H1 (cell line): Measurements from ENCODE around the gene CNDP2. TPM values are rescaled to one million over a fixed set of nuclear protein-coding genes. Genes with fewer than 3 reads are reported as not detected.

Experiments used
- CTCF ChIA-PET: fragments of 300-600 bp; sonication (Branson Sonifier 250); formaldehyde crosslinking; loops from one replicate; lab custom pipeline; 2021; ENCODE audit not compliant: partially characterized antibody; lab: Charles Lee
- POLR2A ChIA-PET: fragments of 300-600 bp; sonication (Branson Sonifier 250); formaldehyde crosslinking; loops from one replicate; lab custom pipeline; 2021; ENCODE audit warnings: inconsistent platforms; ENCODE audit not compliant: partially characterized antibody; lab: Charles Lee
- DNase-seq, 2 experiments: peaks; one replicate each; pipeline versions ENCODE4 v3.0.0 to v3.0.0-alpha.2; 2010 to 2022; ENCODE audit warnings: low spot score in 2 of 2, low read depth in 1 of 2, mixed read lengths in 1 of 2
- FAIRE-seq: peaks from 2 replicates; lab custom pipeline; 2011; peaks lifted over from hg19 to GRCh38; lab: Jason Lieb, UNC
- H2AFZ ChIP-seq: 2 replicates; pipeline ENCODE4 v1.8.1; 2012; ENCODE audit warnings: low read length, inconsistent platforms
- H2AK5ac ChIP-seq: 2 replicates; pipeline ENCODE4 v1.6.1; 2013; ENCODE audit warnings: low read depth, low read length
- H2BK120ac ChIP-seq: replicated peaks from 2 replicates; pipeline ENCODE3; 2013; ENCODE audit warnings: low read depth, low read length, inconsistent platforms
- H2BK12ac ChIP-seq: 2 replicates; pipeline ENCODE4 v1.6.1; 2013; ENCODE audit warnings: low read depth, low read length
- H2BK15ac ChIP-seq: 2 replicates; pipeline ENCODE4 v1.6.1; 2013; ENCODE audit warnings: low read length
- H2BK20ac ChIP-seq: 2 replicates; pipeline ENCODE4 v1.6.1; 2013; ENCODE audit warnings: low read length
- H2BK5ac ChIP-seq: 2 replicates; pipeline ENCODE4 v1.6.1; 2013; ENCODE audit warnings: low read depth, low read length
- H3K14ac ChIP-seq: 2 replicates; pipeline ENCODE4 v1.6.1; 2013; ENCODE audit warnings: inconsistent platforms; ENCODE audit not compliant: insufficient read length
- H3K18ac ChIP-seq: 2 replicates; pipeline ENCODE4 v1.6.1; 2013; ENCODE audit warnings: low read length; ENCODE audit errors: extremely low read depth
- H3K23ac ChIP-seq: 2 replicates; pipeline ENCODE4 v1.6.1; 2013; ENCODE audit warnings: inconsistent platforms; ENCODE audit not compliant: insufficient read length
- H3K23me2 ChIP-seq: 2 replicates; pipeline ENCODE4 v1.6.1; 2013; ENCODE audit warnings: low read depth, low read length
- H3K27ac ChIP-seq: 2 replicates; pipeline ENCODE4 v1.6.1; 2011; ENCODE audit warnings: low read depth, low read length, inconsistent platforms
- H3K27me3 ChIP-seq, 4 experiments: replicated peaks in 1 of 4; 1 replicate in 1 of 4; 2 replicates in 3 of 4; pipeline versions ENCODE4 v1.6.1 to v1.8.1; 2011 to 2013; ENCODE audit warnings: low read length in 3 of 4, mild to moderate bottlenecking in 3 of 4, inconsistent platforms in 2 of 4, mixed read lengths in 2 of 4, moderate library complexity in 1 of 4; ENCODE audit not compliant: control insufficient read depth in 3 of 4, insufficient read depth in 3 of 4; ENCODE audit errors: extremely low read depth in 1 of 4
- H3K36me3 ChIP-seq, 4 experiments: 2 replicates each; pipeline versions ENCODE4 v1.6.1 to v1.8.1; 2011 to 2013; ENCODE audit warnings: mild to moderate bottlenecking in 4 of 4, low read length in 3 of 4, moderate library complexity in 2 of 4, control low read depth in 1 of 4, inconsistent platforms in 1 of 4; ENCODE audit not compliant: insufficient read depth in 4 of 4, control insufficient read depth in 2 of 4
- H3K4ac ChIP-seq: replicated peaks from 2 replicates; pipeline ENCODE3; 2013; ENCODE audit warnings: low read length, low read depth, mixed read lengths, inconsistent platforms; ENCODE audit not compliant: insufficient read length
- H3K4me1 ChIP-seq, 4 experiments: replicated peaks in 1 of 4; 1 replicate in 1 of 4; 2 replicates in 3 of 4; pipeline versions ENCODE4 v1.6.1 to v1.8.1; 2011 to 2013; ENCODE audit warnings: low read length in 3 of 4, inconsistent platforms in 2 of 4, mixed read lengths in 1 of 4; ENCODE audit not compliant: insufficient read depth in 4 of 4, control insufficient read depth in 3 of 4
- H3K4me2 ChIP-seq, 2 experiments: 2 replicates each; pipeline versions ENCODE4 v1.6.1 to v1.8.1; 2011 to 2013; ENCODE audit warnings: low read depth in 2 of 2, low read length in 2 of 2, control low read depth in 1 of 2, inconsistent platforms in 1 of 2, mild to moderate bottlenecking in 1 of 2; ENCODE audit not compliant: insufficient read depth in 1 of 2
- H3K4me3 ChIP-seq, 4 experiments: fragments of 200-600, 300-600 bp in 1 of 4; sonication (generic), shearing (Covaris generic), sonication (Bioruptor Twin) in 1 of 4; 2 replicates each; pipeline versions ENCODE4 v1.5.1 to v1.8.1; 2011 to 2016; ENCODE audit warnings: low read length in 4 of 4, low read depth in 3 of 4, control low read depth in 2 of 4, inconsistent platforms in 2 of 4, mild to moderate bottlenecking in 2 of 4, mixed read lengths in 1 of 4, moderate library complexity in 1 of 4; ENCODE audit not compliant: insufficient read depth in 2 of 4; ENCODE audit errors: extremely low read depth in 1 of 4
- H3K56ac ChIP-seq: replicated peaks from 2 replicates; pipeline ENCODE3; 2013; ENCODE audit warnings: low read depth, mild to moderate bottlenecking, mixed read lengths, low read length, inconsistent platforms; ENCODE audit not compliant: insufficient read length
- H3K79me1 ChIP-seq: 2 replicates; pipeline ENCODE4 v1.6.1; 2013; ENCODE audit warnings: low read depth, low read length, control low read depth
- H3K79me2 ChIP-seq, 2 experiments: 2 replicates each; pipeline versions ENCODE4 v1.6.1 to v1.8.1; 2012 to 2013; ENCODE audit warnings: low read length in 2 of 2, mild to moderate bottlenecking in 2 of 2, inconsistent platforms in 1 of 2; ENCODE audit not compliant: insufficient read depth in 2 of 2, control insufficient read depth in 1 of 2
- H3K9ac ChIP-seq, 4 experiments: replicated peaks in 1 of 4; 1 replicate in 1 of 4; 2 replicates in 3 of 4; pipeline versions ENCODE4 v1.6.1 to v1.8.1; 2011 to 2013; ENCODE audit warnings: low read depth in 3 of 4, low read length in 3 of 4, control low read depth in 2 of 4, mild to moderate bottlenecking in 2 of 4, moderate library complexity in 2 of 4, inconsistent platforms in 1 of 4; ENCODE audit errors: extremely low read depth in 1 of 4
- H3K9me3 ChIP-seq, 2 experiments: 2 replicates each; pipeline versions ENCODE4 v1.6.1 to v1.8.1; 2012 to 2013; ENCODE audit warnings: mild to moderate bottlenecking in 2 of 2, moderate library complexity in 2 of 2, control low read depth in 1 of 2, inconsistent platforms in 1 of 2, low read depth in 1 of 2, low read length in 1 of 2, mixed read lengths in 1 of 2; ENCODE audit not compliant: insufficient read depth in 2 of 2
- H4K20me1 ChIP-seq, 2 experiments: replicated peaks in 1 of 2; 2 replicates each; pipeline versions ENCODE3 to v1.8.1; 2011 to 2013; ENCODE audit warnings: inconsistent platforms in 2 of 2, low read length in 2 of 2, mild to moderate bottlenecking in 1 of 2; ENCODE audit not compliant: insufficient read depth in 2 of 2, control insufficient read depth in 1 of 2
- H4K5ac ChIP-seq: 2 replicates; pipeline ENCODE4 v1.6.1; 2013; ENCODE audit warnings: low read length, low read depth, mixed read lengths, inconsistent platforms; ENCODE audit not compliant: insufficient read length
- H4K8ac ChIP-seq: 2 replicates; pipeline ENCODE4 v1.8.0; 2013; ENCODE audit warnings: mild to moderate bottlenecking, moderate library complexity, low read length, inconsistent platforms; ENCODE audit not compliant: insufficient read depth; ENCODE audit errors: extremely low read depth
- H4K91ac ChIP-seq: replicated peaks from 2 replicates; pipeline ENCODE3; 2013; ENCODE audit warnings: low read length, mixed read lengths, inconsistent platforms; ENCODE audit not compliant: insufficient read length
- CHD1 ChIP-seq: IDR thresholded peaks from 2 replicates; pipeline ENCODE4 v1.6.1; 2012; ENCODE audit warnings: low read depth, low read length, improper control_type of control experiment
- EZH2 ChIP-seq: fragments of 200-600 bp; sonication (generic); IDR thresholded peaks from 2 replicates; pipeline ENCODE4 v1.7.1; 2012; ENCODE audit warnings: low read depth, mild to moderate bottlenecking, moderate library complexity, low read length, inconsistent platforms; ENCODE audit not compliant: severe bottlenecking
- GTF2F1 ChIP-seq: IDR thresholded peaks from 2 replicates; pipeline ENCODE4 v1.6.1; 2012; ENCODE audit warnings: low read depth, low read length, improper control_type of control experiment, borderline replicate concordance
- RNF2 ChIP-seq: fragments of 200-900, 300-1000 bp; sonication (generic); IDR thresholded peaks from 2 replicates; pipeline ENCODE4 v1.7.1; 2016; ENCODE audit warnings: borderline replicate concordance, low read depth, mild to moderate bottlenecking, antibody characterized with exemption, low read length; ENCODE audit not compliant: poor library complexity, severe bottlenecking; ENCODE audit errors: missing control alignments
- RXRA ChIP-seq: IDR thresholded peaks from 2 replicates; pipeline ENCODE4 v1.6.1; 2011; ENCODE audit warnings: low read depth, mild to moderate bottlenecking, low read length, moderate library complexity; ENCODE audit not compliant: insufficient read depth
- SUZ12 ChIP-seq: fragments of 200-600 bp; sonication (generic); IDR thresholded peaks from 2 replicates; pipeline ENCODE4 v1.6.1; 2012; ENCODE audit warnings: mild to moderate bottlenecking, inconsistent platforms, low read length, moderate library complexity, mixed read lengths
- WGBS, 2 experiments: shearing (Covaris generic) in 1 of 2; methylation state at CpG; one replicate each; pipeline versions ENCODE4 v1.1.6 to v1.1.7; 2013 to 2015; ENCODE audit warnings: low lambda C conversion rate in 2 of 2, mixed read lengths in 2 of 2, inconsistent platforms in 1 of 2, low coverage in 1 of 2, missing lambda C conversion rate in 1 of 2; ENCODE audit not compliant: insufficient replicate concordance in 2 of 2, insufficient coverage in 1 of 2, insufficient read length in 1 of 2; ENCODE audit errors: extremely low coverage in 1 of 2, missing lambda C conversion rate in 1 of 2; 5-methylcytosine and 5-hydroxymethylcytosine counted together
- polyA plus RNA-seq, 7 experiments: library from polyadenylated mRNA; depleted of rRNA in 3 of 7; stranded (reverse) in 5 of 7; unstranded in 2 of 7; fragments of >200 nt in 5 of 7; fragments of 200-250 nt in 2 of 7; gene quantifications; 1 replicate in 5 of 7; 2 replicates in 1 of 7; 4 replicates in 1 of 7; pipeline versions ENCODE4 v1.2.1 to v1.2.3, GENCODE V29; 2011 to 2013; ENCODE audit warnings: missing spikeins in 2 of 7, mixed read lengths in 2 of 7
- total RNA-seq: library from RNA; stranded (reverse); fragmentation: NEBNext Ultra II Directional; extraction: Animal tissue kit (Norgen Biotek cat#: 25700); gene quantifications from 2 replicates; pipeline ENCODE4 v1.2.1, GENCODE V29; 2021
- TF ChIP-seq, protein P1 (sequence below): IDR thresholded peaks from 2 replicates; pipeline ENCODE4 v1.6.1; 2011; ENCODE audit warnings: low read depth, mild to moderate bottlenecking, low read length; ENCODE audit not compliant: insufficient read depth

Gene CNDP2
- total and polyA plus RNA-seq, 2 of the 8 experiments (the other 6 are each of a cell fraction or from before 2014, with no cell fraction given) = 71.8 to 243 TPM

- H2AK5ac ChIP-seq = no peak overlapping the region
- no peaks in the 10 kb centered on the region for H3K23me2 ChIP-seq
- no peak overlapping the region for H2BK20ac ChIP-seq
- H4K91ac ChIP-seq = no peak overlapping the region
- H3K4ac ChIP-seq = no peak overlapping the region
- H3K23ac ChIP-seq = no peak overlapping the region
- no peak overlapping the region for H2BK12ac ChIP-seq
- H2BK120ac ChIP-seq = no peak overlapping the region
- H3K79me1 ChIP-seq = peaks cover 4% of the 10 kb centered on the region
- H4K20me1 ChIP-seq = peaks cover 13 to 19% of the 10 kb centered on the region in 2 experiments
- CTCF ChIA-PET = interaction anchor here (0.8 to 2.2 kb wide), 3 partner anchors 10 to 309 kb away, joined by 4 to 9 read pairs (median 4); no protein-coding TSS in a partner anchor
- H2BK15ac ChIP-seq = no peak overlapping the region
- H4K5ac ChIP-seq = no peak overlapping the region
- POLR2A ChIA-PET = interaction anchor here (2.9 to 4.6 kb wide), 2 partner anchors 10 kb away, joined by 19 to 31 read pairs; partner anchors contain the start of gene CNDP2
- WGBS, 2 experiments = 84% methylated on average over 11 of the region's 11 CpGs; no CpG with 5 or more reads in 1 of the 2 experiments
- H3K9ac ChIP-seq = no peak overlapping the region
- H3K27ac ChIP-seq = no peak overlapping the region
- H3K79me2 ChIP-seq = no peaks in the 10 kb centered on the region; a peak in 1 of 4 replicates
- H3K36me3 ChIP-seq = peaks cover 17 to 84% (median 58%) of the 10 kb centered on the region in 4 experiments
- H3K14ac ChIP-seq = no peak overlapping the region
- H3K4me3 ChIP-seq = no peak overlapping the region
- H3K4me1 ChIP-seq = peaks cover 0 to 3% (median 2%) of the 10 kb centered on the region in 4 experiments; a peak in 4 of 7 replicates
- H3K9me3 ChIP-seq = no peaks in the 10 kb centered on the region
- no peak overlapping the region for H3K18ac ChIP-seq
- no peak overlapping the region for H2BK5ac ChIP-seq
- no peak overlapping the region for H2AFZ ChIP-seq
- no peak overlapping the region for H3K56ac ChIP-seq
- no peak for FAIRE-seq
- no peak overlapping the region for H4K8ac ChIP-seq
- H3K27me3 ChIP-seq = no peaks in the 10 kb centered on the region
- no peak overlapping the region for H3K4me2 ChIP-seq
- TF ChIP-seq SUZ12 (no peak), GTF2F1 (no peak), RNF2 (no peak), RXRA (no peak), EZH2 (no peak), CHD1 (no peak)
- TF ChIP-seq, protein P1, sequence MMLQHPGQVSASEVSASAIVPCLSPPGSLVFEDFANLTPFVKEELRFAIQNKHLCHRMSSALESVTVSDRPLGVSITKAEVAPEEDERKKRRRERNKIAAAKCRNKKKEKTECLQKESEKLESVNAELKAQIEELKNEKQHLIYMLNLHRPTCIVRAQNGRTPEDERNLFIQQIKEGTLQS = no peak
- TF ChIP-seq, all 59 proteins: peak for 0
- DNase-seq = no peak
Observed at GRCh38 chr18:74506448-74507084, 10.4 kb downstream of the CNDP2 start.
